Suprapubic skin (tissue), 3 donors: Measurements from ENCODE around the gene CHST11.

Experiments
- POLR2A ChIP-seq, 2 donors: fragments of 450-650 bp; IDR thresholded peaks; one replicate each; pipeline ENCODE4 v1.6.1; 2017; ENCODE audit warnings: antibody characterized with exemption in 2 of 2, mild to moderate bottlenecking in 2 of 2, moderate library complexity in 2 of 2
- TF ChIP-seq, protein P1 (sequence below), 2 donors: fragments of 200-600 bp in 1 of 2; fragments of 450-650 bp in 1 of 2; sonication (generic) in 1 of 2; IDR thresholded peaks; one replicate each; pipeline ENCODE4 v1.5.1; 2016 to 2019; ENCODE audit warnings: antibody characterized with exemption in 2 of 2, mild to moderate bottlenecking in 1 of 2, moderate library complexity in 1 of 2

GRCh38 chr12:104544836-104545235, 88.1 kb downstream of the CHST11 start:
- no peak for TF ChIP-seq POLR2A (IDR thresholded peaks at IDR 0.05)
- TF ChIP-seq, protein P1, sequence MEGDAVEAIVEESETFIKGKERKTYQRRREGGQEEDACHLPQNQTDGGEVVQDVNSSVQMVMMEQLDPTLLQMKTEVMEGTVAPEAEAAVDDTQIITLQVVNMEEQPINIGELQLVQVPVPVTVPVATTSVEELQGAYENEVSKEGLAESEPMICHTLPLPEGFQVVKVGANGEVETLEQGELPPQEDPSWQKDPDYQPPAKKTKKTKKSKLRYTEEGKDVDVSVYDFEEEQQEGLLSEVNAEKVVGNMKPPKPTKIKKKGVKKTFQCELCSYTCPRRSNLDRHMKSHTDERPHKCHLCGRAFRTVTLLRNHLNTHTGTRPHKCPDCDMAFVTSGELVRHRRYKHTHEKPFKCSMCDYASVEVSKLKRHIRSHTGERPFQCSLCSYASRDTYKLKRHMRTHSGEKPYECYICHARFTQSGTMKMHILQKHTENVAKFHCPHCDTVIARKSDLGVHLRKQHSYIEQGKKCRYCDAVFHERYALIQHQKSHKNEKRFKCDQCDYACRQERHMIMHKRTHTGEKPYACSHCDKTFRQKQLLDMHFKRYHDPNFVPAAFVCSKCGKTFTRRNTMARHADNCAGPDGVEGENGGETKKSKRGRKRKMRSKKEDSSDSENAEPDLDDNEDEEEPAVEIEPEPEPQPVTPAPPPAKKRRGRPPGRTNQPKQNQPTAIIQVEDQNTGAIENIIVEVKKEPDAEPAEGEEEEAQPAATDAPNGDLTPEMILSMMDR (IDR thresholded peaks at IDR 0.05), result no peak
